ENCODE data around the gene KCNE4.

KCNE4 gene

DNA sequence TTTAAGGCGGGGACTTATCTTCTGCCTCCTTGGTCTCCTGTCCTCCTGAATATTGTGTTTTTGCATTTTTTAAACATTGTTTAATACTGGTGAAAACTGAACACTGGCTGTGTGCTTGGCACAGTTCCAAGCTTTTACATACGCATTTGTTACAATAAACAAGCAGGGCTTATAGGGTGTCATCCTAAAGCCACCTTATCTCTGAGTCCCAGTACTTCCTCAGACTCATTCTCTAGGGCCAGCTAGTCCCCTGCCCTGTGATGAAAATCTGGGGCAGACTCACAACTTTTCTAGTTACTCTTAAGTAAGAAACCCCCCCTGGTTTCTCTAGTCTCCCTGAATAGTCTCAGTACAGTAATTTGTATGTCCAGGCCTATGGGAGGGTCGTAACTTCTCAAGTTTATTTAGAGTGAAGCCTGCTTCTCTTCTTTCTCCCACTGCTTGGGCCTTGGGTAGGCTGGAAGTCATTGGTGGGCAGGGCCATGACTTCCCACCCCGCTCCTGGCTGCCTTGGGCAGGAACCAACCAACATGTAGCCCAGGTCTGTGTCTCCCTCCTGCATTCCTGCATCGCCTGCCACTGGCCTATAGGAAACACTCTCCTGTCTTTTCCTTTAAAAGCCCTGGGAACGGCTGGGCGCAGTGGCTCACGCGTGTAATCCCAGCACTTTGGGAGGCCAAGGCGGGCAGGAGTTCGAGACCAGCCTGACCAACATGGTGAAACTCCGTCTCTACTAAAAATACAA is 7.7 kb upstream of the KCNE4 start:
- no peaks in the 10 kb centered on the region for H3K27me3 ChIP-seq (ENCODE audit: control insufficient read depth, low read length)
- H3K79me2 ChIP-seq (ENCODE audit: control insufficient read depth, low read length) = no peaks in the 10 kb centered on the region
- no peaks in the 10 kb centered on the region for H4K20me1 ChIP-seq (ENCODE audit: control insufficient read depth, insufficient read depth, low read depth, low read length)
- H3K36me3 ChIP-seq (ENCODE audit: control insufficient read depth, low read length) = no peaks in the 10 kb centered on the region
- peaks cover 11% of the 10 kb centered on the region for H3K4me1 ChIP-seq (ENCODE audit: control insufficient read depth, low read length)
- H3K4me3 ChIP-seq (ENCODE audit: low read length) = no peak overlapping the region
- H3K9me3 ChIP-seq (ENCODE audit: control insufficient read depth, insufficient read depth, low read length) = no peaks in the 10 kb centered on the region
- H3K27ac ChIP-seq (ENCODE audit: low read depth, low read length) = no peak overlapping the region
- no peaks in the 10 kb centered on the region for H3K9me2 ChIP-seq (replicated peaks; ENCODE audit: control insufficient read depth, low read length)
- no peaks in the 10 kb centered on the region for H3F3A ChIP-seq (ENCODE audit: control insufficient read depth, insufficient read depth)
- no peak overlapping the region for H3K4me2 ChIP-seq (ENCODE audit: low read length)
- TF ChIP-seq EZH2phosphoT487 (IDR thresholded peaks at IDR 0.05; ENCODE audit: borderline replicate concordance, low read length) = no peak
- TF ChIP-seq, protein P1, sequence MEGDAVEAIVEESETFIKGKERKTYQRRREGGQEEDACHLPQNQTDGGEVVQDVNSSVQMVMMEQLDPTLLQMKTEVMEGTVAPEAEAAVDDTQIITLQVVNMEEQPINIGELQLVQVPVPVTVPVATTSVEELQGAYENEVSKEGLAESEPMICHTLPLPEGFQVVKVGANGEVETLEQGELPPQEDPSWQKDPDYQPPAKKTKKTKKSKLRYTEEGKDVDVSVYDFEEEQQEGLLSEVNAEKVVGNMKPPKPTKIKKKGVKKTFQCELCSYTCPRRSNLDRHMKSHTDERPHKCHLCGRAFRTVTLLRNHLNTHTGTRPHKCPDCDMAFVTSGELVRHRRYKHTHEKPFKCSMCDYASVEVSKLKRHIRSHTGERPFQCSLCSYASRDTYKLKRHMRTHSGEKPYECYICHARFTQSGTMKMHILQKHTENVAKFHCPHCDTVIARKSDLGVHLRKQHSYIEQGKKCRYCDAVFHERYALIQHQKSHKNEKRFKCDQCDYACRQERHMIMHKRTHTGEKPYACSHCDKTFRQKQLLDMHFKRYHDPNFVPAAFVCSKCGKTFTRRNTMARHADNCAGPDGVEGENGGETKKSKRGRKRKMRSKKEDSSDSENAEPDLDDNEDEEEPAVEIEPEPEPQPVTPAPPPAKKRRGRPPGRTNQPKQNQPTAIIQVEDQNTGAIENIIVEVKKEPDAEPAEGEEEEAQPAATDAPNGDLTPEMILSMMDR (IDR thresholded peaks at IDR 0.05; ENCODE audit: low read depth, low read length, poor library complexity, severe bottlenecking) = no peak

DNA sequence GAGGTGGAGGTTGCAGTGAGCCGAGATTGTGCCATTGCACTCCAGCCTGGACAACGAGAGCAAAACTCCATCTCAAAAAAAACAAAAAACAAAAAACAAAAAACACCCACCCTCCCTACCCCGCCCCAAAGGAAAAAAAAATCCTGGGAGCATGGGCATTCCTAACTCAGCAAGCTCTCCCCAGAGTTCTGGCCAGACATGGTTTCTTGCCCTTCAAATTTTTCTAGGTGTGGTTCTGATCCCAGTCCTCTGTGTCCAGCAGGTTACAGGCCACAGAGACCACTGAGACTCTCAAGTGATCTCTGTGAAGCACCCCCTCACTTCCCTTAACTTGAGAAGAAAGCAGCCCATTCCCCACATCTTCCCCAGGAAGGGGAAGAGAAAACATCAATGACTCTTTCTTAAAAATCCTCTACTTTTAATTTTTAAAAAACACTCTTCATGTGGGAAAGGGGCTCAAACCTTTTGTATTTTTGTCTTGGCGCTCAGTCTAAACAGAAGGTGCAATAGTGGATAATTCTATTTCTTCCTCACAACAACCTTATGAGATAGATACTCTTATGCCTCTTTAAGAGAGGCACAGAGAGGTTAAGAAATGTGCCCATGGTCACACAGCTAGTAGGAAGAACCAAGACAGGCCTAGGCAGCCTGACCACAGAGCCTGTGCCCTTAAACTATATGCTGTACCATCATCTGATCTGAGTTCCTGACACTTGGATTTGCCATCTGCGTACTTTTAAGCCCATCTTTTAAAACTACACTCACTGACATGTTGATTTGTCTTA is 6.9 kb upstream of the KCNE4 start:
- Histone ChIP-seq H3K4me1 (ENCODE audit: control insufficient read depth, low read length) (peaks cover 11% of the 10 kb centered on the region), H3K9me2 (replicated peaks; ENCODE audit: control insufficient read depth, low read length) (no peaks in the 10 kb centered on the region), H3K79me2 (ENCODE audit: control insufficient read depth, low read length) (no peaks in the 10 kb centered on the region), H3K36me3 (ENCODE audit: control insufficient read depth, low read length) (no peaks in the 10 kb centered on the region), H4K20me1 (ENCODE audit: control insufficient read depth, insufficient read depth, low read depth, low read length) (no peaks in the 10 kb centered on the region), H3K9me3 (ENCODE audit: control insufficient read depth, insufficient read depth, low read length) (no peaks in the 10 kb centered on the region), H3K4me2 (ENCODE audit: low read length) (no peak overlapping the region), H3K27ac (ENCODE audit: low read depth, low read length) (no peak overlapping the region), H3K4me3 (ENCODE audit: low read length) (no peak overlapping the region), H3F3A (ENCODE audit: control insufficient read depth, insufficient read depth) (no peaks in the 10 kb centered on the region), H3K27me3 (ENCODE audit: control insufficient read depth, low read length) (no peaks in the 10 kb centered on the region)
- TF ChIP-seq EZH2phosphoT487 (IDR thresholded peaks at IDR 0.05; ENCODE audit: borderline replicate concordance, low read length) = no peak
- TF ChIP-seq, protein P1 (IDR thresholded peaks at IDR 0.05; ENCODE audit: low read depth, low read length, poor library complexity, severe bottlenecking) = no peak

DNA sequence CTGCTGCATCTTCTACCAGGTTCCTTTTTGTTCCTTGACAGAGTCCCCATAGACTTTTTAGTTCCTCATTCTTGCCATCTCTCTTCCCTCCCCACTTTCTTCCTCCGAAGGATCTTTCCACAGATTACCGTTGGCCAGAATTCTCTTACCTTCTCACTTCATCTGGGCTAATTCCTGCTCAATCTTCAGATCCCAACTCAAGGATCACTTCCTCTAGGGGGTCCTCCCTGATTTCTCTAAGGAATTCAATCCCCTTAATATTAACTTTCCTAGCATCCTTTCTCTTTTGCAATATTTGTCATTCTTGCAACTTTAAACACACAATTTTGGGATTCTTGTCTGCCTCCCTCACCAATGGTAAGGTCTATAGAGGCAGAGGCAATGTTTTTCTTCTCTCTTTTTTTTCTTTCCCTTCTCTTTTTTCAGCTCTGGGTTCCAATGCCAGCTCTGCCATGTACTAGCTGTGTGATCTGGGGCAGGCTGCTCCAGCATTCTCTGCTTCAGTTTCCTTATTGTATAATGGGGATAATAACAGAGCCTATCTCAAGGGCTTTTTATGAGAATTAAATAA is 5.4 kb upstream of the KCNE4 start:
- no peaks in the 10 kb centered on the region for H3F3A ChIP-seq (ENCODE audit: control insufficient read depth, insufficient read depth)
- H3K9me3 ChIP-seq (ENCODE audit: control insufficient read depth, insufficient read depth, low read length) = no peaks in the 10 kb centered on the region
- no peak for TF ChIP-seq EZH2phosphoT487 (IDR thresholded peaks at IDR 0.05; ENCODE audit: borderline replicate concordance, low read length)
- TF ChIP-seq, protein P1 (IDR thresholded peaks at IDR 0.05; ENCODE audit: low read depth, low read length, poor library complexity, severe bottlenecking) = no peak
- no peaks in the 10 kb centered on the region for H3K36me3 ChIP-seq (ENCODE audit: control insufficient read depth, low read length)
- no peaks in the 10 kb centered on the region for H3K9me2 ChIP-seq (replicated peaks; ENCODE audit: control insufficient read depth, low read length)
- peaks cover 11% of the 10 kb centered on the region for H3K4me1 ChIP-seq (ENCODE audit: control insufficient read depth, low read length)
- H3K4me2 ChIP-seq (ENCODE audit: low read length) = no peak overlapping the region
- no peak overlapping the region for H3K27ac ChIP-seq (ENCODE audit: low read depth, low read length)
- H3K4me3 ChIP-seq (ENCODE audit: low read length) = no peak overlapping the region
- H4K20me1 ChIP-seq (ENCODE audit: control insufficient read depth, insufficient read depth, low read depth, low read length) = no peaks in the 10 kb centered on the region
- H3K79me2 ChIP-seq (ENCODE audit: control insufficient read depth, low read length) = no peaks in the 10 kb centered on the region
- H3K27me3 ChIP-seq (ENCODE audit: control insufficient read depth, low read length) = no peaks in the 10 kb centered on the region
